HEK293T (cell line): Measurements from ENCODE around the gene TTC7B.

Experiments used
- ARNT ChIP-seq: fragments of 450-650 bp; IDR thresholded peaks from 2 replicates; pipeline ENCODE4 v1.6.1; 2017; ENCODE audit warnings: mild to moderate bottlenecking
- ELF4 ChIP-seq: fragments of 450-650 bp; IDR thresholded peaks from 2 replicates; pipeline ENCODE4 v1.6.1; 2017; ENCODE audit warnings: antibody characterized with exemption
- FOXM1 ChIP-seq: fragments of 450-650 bp; IDR thresholded peaks from 2 replicates; pipeline ENCODE4 v1.6.1; 2017; ENCODE audit warnings: mild to moderate bottlenecking, borderline replicate concordance
- HDGF ChIP-seq: fragments of 450-650 bp; IDR thresholded peaks from 2 replicates; pipeline ENCODE4 v1.6.1; 2017; ENCODE audit warnings: antibody characterized with exemption, borderline replicate concordance
- L3MBTL2 ChIP-seq: fragments of 450-650 bp; conservative IDR thresholded peaks from 2 replicates; pipeline ENCODE4 v1.6.1; 2016; ENCODE audit warnings: mild to moderate bottlenecking
- LEF1 ChIP-seq: fragments of 450-650 bp; IDR thresholded peaks from 2 replicates; pipeline ENCODE4 v1.6.1; 2017; ENCODE audit warnings: mild to moderate bottlenecking, borderline replicate concordance
- SP1 ChIP-seq: fragments of 450-650 bp; IDR thresholded peaks from 2 replicates; pipeline ENCODE4 v1.6.1; 2017
- SUZ12 ChIP-seq: fragments of 450-650 bp; IDR thresholded peaks from 2 replicates; pipeline ENCODE4 v1.6.1; 2016; ENCODE audit warnings: mild to moderate bottlenecking
- ZNF384 ChIP-seq: fragments of 450-650 bp; IDR thresholded peaks from 2 replicates; pipeline ENCODE4 v1.6.1; 2016

DNA sequence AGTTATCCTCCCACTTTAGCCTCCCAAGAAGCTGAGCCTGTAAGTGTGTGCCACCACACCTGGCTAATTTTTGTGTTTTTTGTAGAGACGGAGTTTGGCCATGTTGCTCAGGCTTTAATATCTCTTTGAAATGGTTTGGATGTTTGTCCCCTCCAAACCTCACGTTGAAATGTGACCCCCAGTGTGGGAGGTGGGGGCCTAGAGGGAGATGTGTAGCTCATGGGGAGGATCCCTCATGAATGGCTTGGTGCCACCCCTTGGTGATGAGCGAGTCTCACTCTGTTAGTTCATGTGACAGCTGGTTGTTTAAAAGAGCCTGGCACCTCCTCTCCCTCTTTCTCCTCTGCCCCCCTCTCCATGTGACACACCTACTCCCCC is 23.6 kb upstream of the TTC7B start:
- TF ChIP-seq LEF1, result no peak
- TF ChIP-seq ELF4, result no peak
- no peak for TF ChIP-seq FOXM1
- no peak for TF ChIP-seq ZNF384
- TF ChIP-seq SP1, result no peak
- TF ChIP-seq HDGF, result no peak
- TF ChIP-seq L3MBTL2, result no peak
- no peak for TF ChIP-seq SUZ12
- no peak for TF ChIP-seq ARNT
